ENCODE results near the gene LIMA1. TPM values are rescaled to one million over a fixed set of nuclear protein-coding genes. Genes with fewer than 3 reads are reported as not detected.
"Not testable (repeated sequence)": the region's sequence is repeated elsewhere in the genome, so short reads cannot be mapped to it uniquely, and the experiment has no call there.

LIMA1 gene
- polyA plus RNA-seq, 4 donors, result 82.6 to 102 (median 83.0) TPM

GRCh38 chr12:50249464-50250182 lies 33.7 kb downstream of the LIMA1 start:
- DNase-seq (ENCODE audit: low read depth in 4 of 4, low spot score in 2 of 4), result no peak

DNA sequence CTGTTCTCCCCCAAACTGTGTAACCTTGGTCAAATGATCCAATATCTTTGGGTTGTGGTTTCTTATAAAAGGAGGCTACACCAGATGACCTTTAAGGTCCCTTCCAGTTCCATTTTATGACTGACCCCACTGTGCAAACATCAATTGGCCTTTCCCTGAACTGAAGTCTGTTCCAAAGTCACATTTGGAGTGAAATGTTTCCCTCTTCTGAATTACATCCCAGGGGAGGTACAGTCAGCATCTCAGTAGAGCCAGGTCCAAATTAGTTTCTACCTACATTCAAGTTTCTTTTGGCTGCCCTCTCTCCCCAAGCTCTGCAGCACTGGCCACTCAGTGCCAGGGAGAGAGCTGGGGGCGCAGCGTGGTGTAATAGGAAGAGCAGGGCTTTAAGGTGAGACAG lies 34.4 kb downstream of the LIMA1 start:
- no peak for DNase-seq (ENCODE audit: low read depth in 4 of 4, low spot score in 2 of 4)

DNA sequence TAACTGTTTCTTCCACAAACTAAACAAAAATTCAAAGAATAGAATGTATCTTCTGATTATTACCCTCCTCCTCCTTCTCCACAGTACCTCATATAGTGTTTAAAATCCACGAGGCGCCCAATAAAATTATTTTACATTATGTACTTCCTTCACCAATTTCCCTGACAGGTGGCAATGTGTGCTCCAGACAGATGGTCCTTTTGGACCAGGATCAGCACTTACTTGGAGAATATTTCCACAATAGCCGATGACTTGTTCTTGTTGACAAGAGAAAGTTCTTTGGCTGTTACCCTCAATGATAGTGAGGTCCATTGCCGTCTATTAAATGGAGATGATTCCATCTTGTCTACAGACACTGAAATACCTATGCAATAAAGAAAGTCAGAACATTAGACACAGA lies 34.9 kb downstream of the LIMA1 start:
- no peak for DNase-seq (ENCODE audit: low read depth in 4 of 4, low spot score in 2 of 4)

GRCh38 chr12:50247665-50248064 lies 35.7 kb downstream of the LIMA1 start:
- DNase-seq (ENCODE audit: low read depth in 4 of 4, low spot score in 2 of 4), result not testable (repeated sequence)

DNA sequence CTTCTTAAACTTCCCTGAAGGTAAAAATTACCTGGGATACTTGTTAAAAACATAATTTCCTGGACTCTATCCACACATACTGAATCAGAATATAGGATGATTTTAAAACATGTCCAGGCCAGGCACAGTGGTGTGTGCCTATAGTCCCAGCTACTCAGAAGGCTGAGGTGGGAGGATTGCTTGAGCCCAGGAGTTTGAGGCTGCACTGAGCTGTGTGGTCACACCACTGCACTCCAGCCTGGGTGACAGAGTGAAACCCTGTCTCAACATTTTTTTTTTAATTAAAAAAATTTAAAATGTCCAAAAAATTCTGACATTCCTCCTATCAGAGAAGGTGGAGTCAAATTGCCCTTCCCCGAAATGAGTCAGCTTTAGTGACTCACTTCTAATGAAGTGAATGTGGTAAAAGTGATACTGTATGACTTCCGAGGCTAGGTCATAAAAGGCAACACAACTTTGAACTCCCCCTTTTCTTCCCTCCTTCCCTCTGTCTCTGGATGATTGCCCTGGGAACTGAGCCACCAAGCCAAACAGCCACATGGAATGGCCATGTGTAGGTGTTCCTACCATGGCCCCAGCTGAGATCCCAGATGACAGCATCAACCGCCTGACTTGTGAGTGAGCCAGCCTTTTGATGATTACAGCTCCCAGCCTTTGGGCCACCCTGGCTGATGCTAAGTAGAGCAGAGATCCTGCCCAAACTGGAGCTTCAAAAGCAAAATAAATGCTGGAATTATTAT lies 36.3 kb downstream of the LIMA1 start:
- DNase-seq (ENCODE audit: low read depth in 4 of 4, low spot score in 2 of 4), result no peak

DNA sequence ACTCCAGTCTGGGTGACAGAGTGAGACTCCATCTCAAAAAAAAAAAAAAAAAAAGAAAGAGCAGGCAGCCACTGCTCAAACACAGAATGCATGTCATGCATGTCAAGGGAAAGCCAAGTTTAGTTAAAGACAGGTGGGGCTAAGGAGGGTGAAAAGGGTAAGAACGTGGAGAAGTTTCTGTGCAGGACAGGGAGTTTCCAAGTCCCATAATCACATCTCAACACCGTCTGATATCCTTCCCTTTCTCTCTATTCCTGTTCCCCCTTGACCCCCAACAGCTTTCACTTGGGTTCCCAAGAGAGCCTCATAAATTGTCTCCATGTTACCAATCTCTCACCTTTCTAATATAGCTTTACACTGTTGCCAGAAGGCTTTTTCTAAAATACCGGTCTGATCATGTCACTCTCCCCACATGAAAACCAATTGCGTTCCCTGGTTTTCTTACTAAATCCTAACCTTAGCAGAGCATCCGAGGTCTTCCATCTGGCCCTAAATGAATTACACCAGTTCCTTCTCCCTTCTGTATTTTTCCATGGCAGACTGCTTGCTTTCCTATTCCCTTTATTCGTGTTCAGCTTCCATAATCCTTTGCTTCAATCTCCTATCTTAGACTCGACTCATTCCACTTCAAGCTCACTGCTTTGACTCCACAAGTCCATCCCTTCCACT lies 37.0 kb downstream of the LIMA1 start:
- DNase-seq (ENCODE audit: low read depth in 4 of 4, low spot score in 2 of 4), result no peak

DNA sequence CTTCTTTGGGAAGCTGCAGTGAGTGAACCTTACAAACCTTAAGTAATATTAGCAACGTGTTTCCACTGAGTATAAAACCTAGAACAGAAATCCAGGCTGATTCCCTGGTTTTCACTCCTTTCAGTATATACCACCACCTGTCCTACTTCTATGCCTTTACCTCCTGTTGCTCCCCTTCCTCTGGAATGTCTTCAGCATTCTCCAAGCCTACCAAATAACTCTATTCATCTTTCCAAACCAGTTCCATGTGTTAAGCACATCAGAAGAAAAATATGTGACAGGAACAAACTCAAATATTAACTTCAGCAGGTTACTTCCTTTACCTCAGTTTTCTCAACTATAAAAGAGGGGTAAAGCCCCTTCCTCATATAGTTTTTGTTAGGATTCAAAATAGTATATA lies 39.8 kb downstream of the LIMA1 start:
- no peak for DNase-seq (ENCODE audit: low read depth in 4 of 4, low spot score in 2 of 4)

DNA sequence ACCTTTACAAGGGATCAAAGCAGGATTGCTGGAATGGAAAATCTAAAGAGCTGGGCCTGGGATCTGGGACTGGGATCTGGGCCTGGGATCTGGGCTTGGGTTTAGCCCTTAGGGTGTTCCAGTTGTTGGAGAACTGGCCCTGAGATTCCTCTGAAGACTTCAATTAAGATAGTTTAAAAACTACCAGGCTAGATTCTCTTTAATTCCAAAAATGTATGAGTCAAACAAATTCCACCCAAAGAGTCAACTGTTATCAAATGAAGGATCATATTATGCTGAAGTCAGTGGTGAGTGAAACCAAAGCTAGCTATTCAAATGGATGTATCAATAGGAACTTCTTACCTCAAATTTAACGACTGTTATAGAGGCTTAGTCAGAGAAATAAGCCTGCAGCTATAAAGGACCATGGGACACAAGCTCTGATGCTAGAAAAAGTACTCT lies 40.5 kb downstream of the LIMA1 start:
- DNase-seq (ENCODE audit: low read depth in 4 of 4, low spot score in 2 of 4), result no peak

DNA sequence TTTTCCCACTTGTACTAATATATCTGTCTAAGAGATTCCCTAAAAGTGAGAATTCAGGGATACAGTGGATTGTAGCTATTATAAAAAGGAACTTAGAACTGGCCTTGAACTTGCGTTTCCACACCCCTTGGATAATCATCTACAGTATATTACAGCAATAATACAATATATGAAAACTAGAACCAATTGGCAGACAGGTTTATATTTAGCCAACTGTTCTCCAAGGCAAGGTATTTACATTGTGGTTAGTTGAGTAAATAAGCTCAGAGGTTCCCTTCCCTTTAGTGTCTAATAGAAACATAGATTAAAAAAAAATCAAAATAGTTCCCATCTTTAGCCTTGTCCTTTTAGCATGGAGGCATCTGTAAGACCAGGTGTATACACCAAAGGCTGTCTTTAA lies 42.1 kb downstream of the LIMA1 start:
- DNase-seq (ENCODE audit: low read depth in 4 of 4, low spot score in 2 of 4), result no peak

GRCh38 chr12:50240792-50241114 lies 42.6 kb downstream of the LIMA1 start:
- DNase-seq (ENCODE audit: low read depth in 4 of 4, low spot score in 2 of 4), result no peak

- no peak for DNase-seq (ENCODE audit: low read depth in 4 of 4, low spot score in 2 of 4)
Measured at GRCh38 chr12:50240096-50240791, 43.1 kb downstream of the LIMA1 start.

DNA sequence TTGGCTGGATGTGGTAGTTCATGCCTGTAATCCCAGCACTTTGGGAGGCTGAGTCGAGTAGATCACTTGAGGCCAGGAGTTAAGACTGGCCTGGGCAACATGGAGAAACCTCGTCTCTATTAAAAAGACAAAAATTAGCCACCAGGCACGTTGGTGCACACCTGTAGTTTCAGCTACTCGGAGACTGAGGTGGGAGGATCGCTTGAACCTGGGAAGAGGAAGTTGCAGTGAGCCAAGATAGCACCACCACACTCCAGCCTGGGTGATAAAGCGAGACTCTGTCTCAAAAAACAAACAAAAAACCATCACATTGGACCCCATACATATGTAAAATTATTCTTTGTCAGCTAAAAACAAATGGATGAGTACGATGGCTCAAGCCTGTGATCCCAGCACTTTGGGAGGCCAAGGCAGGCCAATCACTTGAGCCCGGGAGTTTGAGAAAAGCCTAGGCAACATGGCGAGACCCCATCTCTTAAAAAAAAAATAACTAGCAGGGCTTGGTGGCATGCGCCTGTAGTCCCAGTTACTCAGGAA lies 43.9 kb downstream of the LIMA1 start:
- no peak for DNase-seq (ENCODE audit: low read depth in 4 of 4, low spot score in 2 of 4)

GRCh38 chr12:50234347-50234746 lies 49.0 kb downstream of the LIMA1 start:
- no peak for DNase-seq (ENCODE audit: low read depth in 4 of 4, low spot score in 2 of 4)

DNA sequence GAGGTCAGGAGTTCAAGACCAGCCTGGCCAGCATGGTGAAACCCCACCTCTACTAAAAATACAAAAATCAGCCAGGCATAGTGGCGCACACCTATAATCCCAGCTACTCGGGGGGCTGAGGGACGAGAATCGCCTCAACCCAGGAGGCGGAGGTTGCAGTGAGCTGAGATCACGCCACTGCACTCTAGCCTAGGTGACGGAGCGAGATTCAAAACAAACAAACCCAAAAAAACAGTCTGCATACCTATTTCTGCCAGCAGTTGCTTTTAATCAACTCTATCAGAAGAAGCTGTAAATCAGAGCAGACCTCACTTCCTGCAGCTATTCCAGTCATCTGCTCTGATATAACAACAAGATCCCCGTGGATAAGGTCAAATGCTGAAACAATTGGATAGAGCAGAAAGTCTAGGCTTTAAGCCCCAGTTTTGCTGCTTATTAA lies 50.5 kb downstream of the LIMA1 start:
- no peak for DNase-seq (ENCODE audit: low read depth in 4 of 4, low spot score in 2 of 4)

DNA sequence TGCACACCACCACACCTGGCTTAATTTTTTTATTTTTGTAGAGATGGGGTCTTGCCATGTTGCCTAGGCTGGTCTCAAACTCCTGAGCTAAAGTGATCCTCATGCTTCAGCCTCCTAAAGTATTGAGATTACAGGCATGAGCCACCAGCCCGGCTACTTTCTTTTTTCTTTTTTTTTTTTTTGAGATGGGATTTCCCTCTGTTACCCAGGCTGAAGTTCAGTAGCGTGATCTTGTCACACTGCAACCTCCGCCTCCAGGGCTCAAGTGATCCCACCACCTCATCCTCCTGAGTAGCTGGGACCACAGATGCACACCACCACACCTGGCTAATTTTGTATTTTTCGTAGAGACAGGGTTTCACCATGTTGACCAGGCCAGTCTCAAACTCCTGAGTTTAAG lies 51.1 kb downstream of the LIMA1 start:
- DNase-seq (ENCODE audit: low read depth in 4 of 4, low spot score in 2 of 4), result no peak

- no peak for DNase-seq (ENCODE audit: low read depth in 4 of 4, low spot score in 2 of 4)
Measured at GRCh38 chr12:50231346-50231745, 52.0 kb downstream of the LIMA1 start.

- DNase-seq (ENCODE audit: low read depth in 4 of 4, low spot score in 2 of 4), result no peak
Measured at GRCh38 chr12:50230217-50230616, 53.1 kb downstream of the LIMA1 start.

DNA sequence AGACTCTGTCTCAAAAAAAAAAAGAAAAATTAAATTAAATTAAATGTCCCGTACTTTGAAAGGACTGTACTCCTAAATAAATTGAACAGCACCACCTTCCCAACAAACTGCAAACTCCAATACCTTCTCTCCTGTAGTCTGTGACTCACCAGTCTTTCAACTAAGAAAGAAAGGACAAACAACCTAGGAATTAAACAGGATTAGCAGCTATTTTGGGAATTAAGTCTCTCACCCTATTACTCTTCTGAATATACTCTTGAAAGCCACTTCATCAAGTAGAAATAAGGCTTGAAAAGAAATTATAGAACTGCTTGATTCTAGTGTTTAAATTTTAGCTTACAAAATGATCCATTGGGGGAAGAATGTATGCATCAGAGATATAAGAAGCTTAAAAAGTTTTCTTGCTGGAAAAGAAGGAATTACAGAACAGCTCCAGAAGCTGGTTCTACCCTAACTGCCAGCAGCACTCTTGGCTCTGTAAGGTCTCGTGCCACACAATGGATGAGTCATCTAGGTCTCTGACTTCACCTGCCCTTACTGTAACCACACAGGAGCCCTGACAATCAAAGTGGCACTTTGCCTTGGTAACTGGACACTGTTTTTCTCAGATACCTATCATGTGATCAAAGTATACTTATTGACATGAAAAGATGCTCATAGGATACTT lies 59.2 kb downstream of the LIMA1 start:
- no peak for DNase-seq (ENCODE audit: low read depth in 4 of 4, low spot score in 2 of 4)

DNA sequence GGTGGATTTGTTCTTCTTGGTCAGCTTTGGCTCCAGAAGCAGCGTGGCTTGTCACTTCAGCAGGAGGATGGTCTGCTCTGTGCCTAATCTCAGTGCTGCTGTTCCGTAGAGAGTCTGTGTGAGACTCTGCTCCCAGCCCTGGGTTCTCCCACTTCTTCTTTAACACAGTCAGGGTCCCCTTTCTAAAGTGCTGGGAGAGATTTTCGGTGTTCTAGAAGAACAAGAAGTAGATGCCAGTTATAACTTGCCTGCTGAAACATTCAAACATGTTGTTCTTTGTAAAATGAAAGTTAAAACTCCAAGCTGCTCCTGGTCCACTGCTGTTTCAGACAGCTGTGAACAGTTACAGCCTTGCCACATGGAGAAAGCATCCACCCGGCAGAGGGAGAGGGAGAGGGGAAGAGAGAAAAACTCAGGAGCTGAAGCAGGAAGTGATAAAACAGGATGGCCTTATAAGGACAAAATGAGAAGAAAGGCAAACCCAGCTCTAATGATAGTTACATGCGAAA lies 61.0 kb downstream of the LIMA1 start:
- peak; percentile 60 to 79 (median 74) for DNase-seq (ENCODE audit: low read depth in 4 of 4, low spot score in 2 of 4)

All from left renal cortex interstitium (tissue), 4 donors.